Testis (tissue), 2 donors: ENCODE measurements around the gene MYRFL.

ENCODE experiments used
- POLR2A ChIP-seq: fragments of 450-650 bp; IDR thresholded peaks from one replicate; pipeline ENCODE4 v1.6.1; 2017; ENCODE audit warnings: antibody characterized with exemption, mild to moderate bottlenecking, moderate library complexity
- TF ChIP-seq, protein P1 (sequence below), 3 experiments: fragments of 450-650 bp in 2 of 3; fragments of 200-600 bp in 1 of 3; sonication (generic) in 1 of 3; IDR thresholded peaks; one replicate each; pipeline ENCODE4 v1.5.1; 2016 to 2019; ENCODE audit warnings: antibody characterized with exemption in 3 of 3, mild to moderate bottlenecking in 2 of 3, moderate library complexity in 1 of 3

DNA sequence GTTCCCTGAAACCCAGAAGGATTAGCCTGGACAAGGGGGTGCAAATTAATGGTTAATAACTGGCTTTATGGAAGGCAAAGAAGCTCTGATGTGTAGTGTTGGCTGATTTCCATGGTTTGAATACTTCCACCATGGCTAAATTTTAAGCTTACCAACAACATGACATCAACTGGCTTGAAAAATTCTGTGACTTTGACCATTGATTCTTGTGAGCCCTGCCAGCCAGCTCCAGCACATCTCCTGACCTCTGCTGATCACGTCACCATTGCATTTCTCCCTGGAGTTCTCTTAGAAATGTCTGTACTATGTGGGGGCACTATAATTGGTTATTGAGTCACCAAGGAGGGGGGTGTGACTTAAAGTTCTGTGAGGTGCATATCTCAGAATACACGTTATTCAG lies 171.2 kb downstream of the MYRFL start:
- TF ChIP-seq, protein P1, sequence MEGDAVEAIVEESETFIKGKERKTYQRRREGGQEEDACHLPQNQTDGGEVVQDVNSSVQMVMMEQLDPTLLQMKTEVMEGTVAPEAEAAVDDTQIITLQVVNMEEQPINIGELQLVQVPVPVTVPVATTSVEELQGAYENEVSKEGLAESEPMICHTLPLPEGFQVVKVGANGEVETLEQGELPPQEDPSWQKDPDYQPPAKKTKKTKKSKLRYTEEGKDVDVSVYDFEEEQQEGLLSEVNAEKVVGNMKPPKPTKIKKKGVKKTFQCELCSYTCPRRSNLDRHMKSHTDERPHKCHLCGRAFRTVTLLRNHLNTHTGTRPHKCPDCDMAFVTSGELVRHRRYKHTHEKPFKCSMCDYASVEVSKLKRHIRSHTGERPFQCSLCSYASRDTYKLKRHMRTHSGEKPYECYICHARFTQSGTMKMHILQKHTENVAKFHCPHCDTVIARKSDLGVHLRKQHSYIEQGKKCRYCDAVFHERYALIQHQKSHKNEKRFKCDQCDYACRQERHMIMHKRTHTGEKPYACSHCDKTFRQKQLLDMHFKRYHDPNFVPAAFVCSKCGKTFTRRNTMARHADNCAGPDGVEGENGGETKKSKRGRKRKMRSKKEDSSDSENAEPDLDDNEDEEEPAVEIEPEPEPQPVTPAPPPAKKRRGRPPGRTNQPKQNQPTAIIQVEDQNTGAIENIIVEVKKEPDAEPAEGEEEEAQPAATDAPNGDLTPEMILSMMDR (IDR thresholded peaks at IDR 0.05): no peak
- no peak for TF ChIP-seq POLR2A
